ENCODE measurements around the gene TBC1D22A.

The TBC1D22A gene

GRCh38 chr22:46929710-46930204 lies 167.3 kb downstream of the TBC1D22A start:
- FAIRE-seq (peak; percentile 30), DNase-seq (ENCODE audit: low spot score) (peak; percentile 57)

GRCh38 chr22:46931414-46931813 lies 169.0 kb downstream of the TBC1D22A start:
- FAIRE-seq (peak; percentile 55), DNase-seq (ENCODE audit: low spot score) (peak; percentile 40)

GRCh38 chr22:46931881-46932280 lies 169.4 kb downstream of the TBC1D22A start:
- FAIRE-seq (peak; percentile 75), DNase-seq (ENCODE audit: low spot score) (peak; percentile 73)

GRCh38 chr22:46933040-46933930 lies 170.8 kb downstream of the TBC1D22A start:
- FAIRE-seq (no peak), DNase-seq (ENCODE audit: low spot score) (no peak)

GRCh38 chr22:46934172-46934745 lies 171.8 kb downstream of the TBC1D22A start:
- FAIRE-seq, result no peak

GRCh38 chr22:46934746-46935491 lies 172.5 kb downstream of the TBC1D22A start:
- FAIRE-seq, result peak; percentile 94
- peak; percentile 97 for DNase-seq (ENCODE audit: low spot score)

More at GRCh38 chr22:46934172-46934745, 171.8 kb downstream of the TBC1D22A start:
- DNase-seq (ENCODE audit: low spot score), result no peak

- no peak for FAIRE-seq
Measured at GRCh38 chr22:46935506-46936377, 173.3 kb downstream of the TBC1D22A start.

GRCh38 chr22:46936378-46936903 lies 174.0 kb downstream of the TBC1D22A start:
- FAIRE-seq, result peak; percentile 89

More at GRCh38 chr22:46935506-46936377, 173.3 kb downstream of the TBC1D22A start:
- DNase-seq (ENCODE audit: low spot score), result peak; percentile 34

GRCh38 chr22:46937185-46937584 lies 174.7 kb downstream of the TBC1D22A start:
- FAIRE-seq (no peak), DNase-seq (ENCODE audit: low spot score) (no peak)

More at GRCh38 chr22:46936378-46936903, 174.0 kb downstream of the TBC1D22A start:
- DNase-seq (ENCODE audit: low spot score), result peak; percentile 74

- DNase-seq (ENCODE audit: low spot score), result no peak
- FAIRE-seq, result no peak
Measured at GRCh38 chr22:46937939-46938338, 175.5 kb downstream of the TBC1D22A start.

GRCh38 chr22:46941968-46942798 lies 179.7 kb downstream of the TBC1D22A start:
- DNase-seq (ENCODE audit: low spot score), result no peak
- no peak for FAIRE-seq

- DNase-seq (ENCODE audit: low spot score) (no peak), FAIRE-seq (no peak)
Measured at GRCh38 chr22:46942799-46943785, 180.6 kb downstream of the TBC1D22A start.

GRCh38 chr22:46945481-46945880 lies 183.0 kb downstream of the TBC1D22A start:
- FAIRE-seq (no peak), DNase-seq (ENCODE audit: low spot score) (no peak)

GRCh38 chr22:46946383-46946962 lies 184.0 kb downstream of the TBC1D22A start:
- FAIRE-seq (no peak), DNase-seq (ENCODE audit: low spot score) (no peak)

- FAIRE-seq, result no peak
- DNase-seq (ENCODE audit: low spot score), result no peak
Measured at GRCh38 chr22:46947516-46948257, 185.2 kb downstream of the TBC1D22A start.

GRCh38 chr22:46948411-46949144 lies 186.1 kb downstream of the TBC1D22A start:
- FAIRE-seq, result no peak

More at GRCh38 chr22:46948411-46949144, 186.1 kb downstream of the TBC1D22A start:
- no peak for DNase-seq (ENCODE audit: low spot score)
